CD4-positive, alpha-beta T cell (primary cell): Measurements from ENCODE around the gene SCFD2. TPM values are rescaled to one million over a fixed set of nuclear protein-coding genes. Genes with fewer than 3 reads are reported as not detected.

ENCODE experiments used
- ATAC-seq: fragments of 200-7000 bp; cut with Tn5 transposase; one replicate; pipeline ENCODE4 v1.10.0; 2022; ENCODE audit warnings: mild to moderate bottlenecking; ENCODE audit not compliant: poor library complexity
- CTCF ChIA-PET: fragments of 350-600 bp; sonication (Branson Sonifier 250); formaldehyde crosslinking; loops from one replicate; lab custom pipeline; 2021; ENCODE audit warnings: antibody characterized with exemption, inconsistent platforms; lab: Charles Lee
- POLR2A ChIA-PET: fragments of 350-600 bp; sonication (Branson Sonifier 250); formaldehyde crosslinking; loops from one replicate; lab custom pipeline; 2021; ENCODE audit warnings: antibody characterized with exemption, inconsistent platforms; lab: Charles Lee
- DNase-seq, 14 experiments: peaks; one replicate each; pipeline ENCODE4 v3.0.0-alpha.2; 2013 to 2020; ENCODE audit warnings: mixed read lengths in 2 of 14
- H3K27ac ChIP-seq, 2 donors: one replicate each; pipeline versions ENCODE4 v1.5.1 to v1.7.0; 2013; ENCODE audit warnings: low read length in 2 of 2, low read depth in 1 of 2, mild to moderate bottlenecking in 1 of 2
- H3K27me3 ChIP-seq, 2 experiments: 1 replicate in 1 of 2; 2 replicates in 1 of 2; pipeline versions ENCODE4 v1.6.1 to v1.7.0; 2013; ENCODE audit warnings: low read length in 2 of 2, control low read depth in 1 of 2, mild to moderate bottlenecking in 1 of 2, moderate library complexity in 1 of 2; ENCODE audit not compliant: insufficient read depth in 2 of 2, control insufficient read depth in 1 of 2
- H3K36me3 ChIP-seq: one replicate; pipeline ENCODE4 v1.6.1; 2013; ENCODE audit warnings: low read length, control low read depth; ENCODE audit not compliant: insufficient read depth
- H3K4me1 ChIP-seq: one replicate; pipeline ENCODE4 v1.6.1; 2013; ENCODE audit warnings: low read length, control low read depth; ENCODE audit not compliant: insufficient read depth
- H3K4me3 ChIP-seq: one replicate; pipeline ENCODE4 v1.5.1; 2013; ENCODE audit warnings: mild to moderate bottlenecking, low read length, moderate library complexity
- H3K9me3 ChIP-seq, 2 experiments: 1 replicate in 1 of 2; 2 replicates in 1 of 2; pipeline versions ENCODE4 v1.6.1 to v1.7.0; 2013; ENCODE audit warnings: low read length in 2 of 2, mild to moderate bottlenecking in 2 of 2, control low read depth in 1 of 2, moderate library complexity in 1 of 2; ENCODE audit not compliant: control insufficient read depth in 1 of 2, insufficient read depth in 1 of 2
- H3K27ac Mint-ChIP-seq: one replicate; pipeline ENCODE4 v1.8.0; 2020; ENCODE audit warnings: mixed read lengths
- H3K27me3 Mint-ChIP-seq: one replicate; pipeline ENCODE4 v1.8.0; 2021; ENCODE audit warnings: mixed read lengths
- H3K36me3 Mint-ChIP-seq: one replicate; pipeline ENCODE4 v1.8.0; 2021; ENCODE audit warnings: low read depth, mixed read lengths
- H3K4me1 Mint-ChIP-seq: one replicate; pipeline ENCODE4 v1.8.0; 2021; ENCODE audit warnings: low read depth, mixed read lengths
- H3K4me3 Mint-ChIP-seq: one replicate; pipeline ENCODE4 v1.8.0; 2020; ENCODE audit warnings: mild to moderate bottlenecking, mixed read lengths
- H3K9me3 Mint-ChIP-seq: one replicate; pipeline ENCODE4 v1.8.0; 2020; ENCODE audit warnings: mixed read lengths
- intact Hi-C, 2 experiments: fragments of 100-400 bp; cut with DNase I in 1 of 2; cut with micrococcal nuclease in 1 of 2; formaldehyde crosslinking; loops; one replicate each; pipeline versions ENCODE4 v1.15.1 to v1.9.0; 2023 to 2025; cut with DNase I, micrococcal nuclease
- total RNA-seq, 174 experiments: library from RNA in 2 of 174; stranded (reverse) in 2 of 174; gene quantifications; one replicate each; pipeline ENCODE4 v1.2.3 and lab custom pipeline; 2021 to 2026
- TF ChIP-seq, protein P1 (sequence below): fragments of 200-600 bp; IDR thresholded peaks from one replicate; pipeline ENCODE4 v1.8.0; 2022; ENCODE audit warnings: antibody characterized with exemption, mild to moderate bottlenecking

The SCFD2 gene
- total RNA-seq, 2 experiments from 2014 or later: 15.4 to 17.6 TPM

DNA sequence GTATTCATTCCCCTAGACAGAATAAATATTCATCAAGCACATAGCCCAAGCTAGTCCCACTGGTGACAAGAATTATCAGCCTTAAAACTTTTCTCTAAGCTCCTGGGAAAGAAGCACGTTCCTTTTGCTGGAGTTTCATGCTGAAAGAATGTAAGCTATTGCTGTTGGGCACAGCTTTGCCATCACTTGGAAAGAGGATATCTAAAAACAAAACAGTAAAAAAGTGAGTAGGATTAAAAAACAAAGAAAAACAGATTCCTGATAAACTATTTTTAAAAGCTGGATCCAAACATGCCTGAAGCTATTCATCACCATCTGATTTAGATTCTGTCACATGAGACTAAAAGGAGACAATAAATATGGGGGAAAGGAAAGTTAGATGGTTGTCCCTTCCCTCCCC lies 176.8 kb downstream of the SCFD2 start:
- H3K36me3 Mint-ChIP-seq: peaks cover 19% of the 10 kb centered on the region
- POLR2A ChIA-PET: no interaction called here

DNA sequence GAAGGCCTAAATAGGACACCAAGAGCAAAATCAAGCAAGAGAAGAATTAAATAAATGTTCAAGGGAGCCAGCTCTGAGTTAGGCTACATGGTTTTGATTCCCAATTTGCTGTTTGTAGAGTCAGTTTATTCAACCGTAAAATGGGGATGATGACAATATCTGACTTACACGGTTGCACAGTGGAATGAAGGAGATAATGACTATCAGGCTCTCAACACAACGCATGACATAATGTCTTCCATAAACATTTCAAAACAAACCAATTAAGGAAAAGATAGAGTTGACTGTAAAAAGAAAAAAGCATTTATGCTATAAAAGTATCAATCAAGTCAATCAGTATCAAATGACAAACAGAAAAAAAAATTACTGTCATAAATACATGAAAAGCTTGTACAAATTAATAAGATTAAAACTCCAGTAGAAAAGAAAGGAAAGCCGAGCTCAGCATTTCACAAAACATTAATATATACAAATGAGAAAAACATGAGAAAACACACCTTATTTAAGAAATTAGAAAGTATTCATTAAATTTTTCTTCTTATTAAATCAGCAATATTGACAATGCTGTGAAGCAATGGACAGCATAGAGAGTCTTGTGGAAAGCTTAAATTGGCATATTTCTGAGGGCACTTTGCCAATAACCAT lies 179.0 kb downstream of the SCFD2 start:
- ChIA-PET CTCF (interaction anchor here (0.7 to 1.8 kb wide), 2 partner anchors 9 to 1047 kb away, joined by 3 to 6 read pairs; no protein-coding TSS in a partner anchor), POLR2A (no interaction called here)
- Histone ChIP-seq H3K27me3 (no peaks in the 10 kb centered on the region), H3K9me3 (no peaks in the 10 kb centered on the region), H3K4me1 (no peaks in the 10 kb centered on the region), H3K4me3 (no peak overlapping the region), H3K36me3 (peaks cover 5% of the 10 kb centered on the region), H3K27ac (no peak overlapping the region)
- intact Hi-C loops: no loop called here
- no peaks in the 10 kb centered on the region for H3K27me3 Mint-ChIP-seq
- peaks cover 4% of the 10 kb centered on the region for H3K9me3 Mint-ChIP-seq
- H3K4me3 Mint-ChIP-seq: no peak overlapping the region
- peaks cover 35% of the 10 kb centered on the region for H3K36me3 Mint-ChIP-seq
- H3K27ac Mint-ChIP-seq: no peak overlapping the region
- TF ChIP-seq, protein P1, sequence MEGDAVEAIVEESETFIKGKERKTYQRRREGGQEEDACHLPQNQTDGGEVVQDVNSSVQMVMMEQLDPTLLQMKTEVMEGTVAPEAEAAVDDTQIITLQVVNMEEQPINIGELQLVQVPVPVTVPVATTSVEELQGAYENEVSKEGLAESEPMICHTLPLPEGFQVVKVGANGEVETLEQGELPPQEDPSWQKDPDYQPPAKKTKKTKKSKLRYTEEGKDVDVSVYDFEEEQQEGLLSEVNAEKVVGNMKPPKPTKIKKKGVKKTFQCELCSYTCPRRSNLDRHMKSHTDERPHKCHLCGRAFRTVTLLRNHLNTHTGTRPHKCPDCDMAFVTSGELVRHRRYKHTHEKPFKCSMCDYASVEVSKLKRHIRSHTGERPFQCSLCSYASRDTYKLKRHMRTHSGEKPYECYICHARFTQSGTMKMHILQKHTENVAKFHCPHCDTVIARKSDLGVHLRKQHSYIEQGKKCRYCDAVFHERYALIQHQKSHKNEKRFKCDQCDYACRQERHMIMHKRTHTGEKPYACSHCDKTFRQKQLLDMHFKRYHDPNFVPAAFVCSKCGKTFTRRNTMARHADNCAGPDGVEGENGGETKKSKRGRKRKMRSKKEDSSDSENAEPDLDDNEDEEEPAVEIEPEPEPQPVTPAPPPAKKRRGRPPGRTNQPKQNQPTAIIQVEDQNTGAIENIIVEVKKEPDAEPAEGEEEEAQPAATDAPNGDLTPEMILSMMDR: no peak
- no peaks in the 10 kb centered on the region for H3K4me1 Mint-ChIP-seq
- no peak for ATAC-seq
- DNase-seq: no peak

More for the DNA sequence above, 176.8 kb downstream of the SCFD2 start:
- Histone ChIP-seq H3K27ac (no peak overlapping the region), H3K9me3 (no peaks in the 10 kb centered on the region), H3K36me3 (peaks cover 5% of the 10 kb centered on the region), H3K4me3 (no peak overlapping the region), H3K27me3 (no peaks in the 10 kb centered on the region), H3K4me1 (no peaks in the 10 kb centered on the region)
- H3K4me3 Mint-ChIP-seq: no peak overlapping the region
- intact Hi-C loops: no loop called here
- DNase-seq (no peak), ATAC-seq (no peak)
- no peak overlapping the region for H3K27ac Mint-ChIP-seq
- H3K9me3 Mint-ChIP-seq: peaks cover 2% of the 10 kb centered on the region
- H3K4me1 Mint-ChIP-seq: no peaks in the 10 kb centered on the region
- CTCF ChIA-PET: no interaction called here
- TF ChIP-seq, protein P1: no peak
- H3K27me3 Mint-ChIP-seq: no peaks in the 10 kb centered on the region

- Mint-ChIP-seq H3K36me3 (peaks cover 42% of the 10 kb centered on the region), H3K4me3 (no peak overlapping the region), H3K27me3 (no peaks in the 10 kb centered on the region), H3K4me1 (no peaks in the 10 kb centered on the region), H3K9me3 (peaks cover 4% of the 10 kb centered on the region), H3K27ac (no peak overlapping the region)
- H3K36me3 ChIP-seq: peaks cover 5% of the 10 kb centered on the region
- DNase-seq (no peak), ATAC-seq (no peak)
- H3K27ac ChIP-seq: no peak overlapping the region
- no peaks in the 10 kb centered on the region for H3K9me3 ChIP-seq
- no peaks in the 10 kb centered on the region for H3K27me3 ChIP-seq
- no peaks in the 10 kb centered on the region for H3K4me1 ChIP-seq
- intact Hi-C loops: no loop called here
- TF ChIP-seq, protein P1: no peak
- ChIA-PET POLR2A (no interaction called here), CTCF (no interaction called here)
- H3K4me3 ChIP-seq: no peak overlapping the region
These were observed 179.8 kb downstream of the SCFD2 start for GRCh38 chr4:53185869-53186585.
